HG02623 (cell line): ENCODE data around the gene TCF19.

Experiments
- ATAC-seq: cut with Tn5 transposase; IDR thresholded peaks from one replicate; pipeline ENCODE4 v1.9.1; 2021; ENCODE audit warnings: moderate library complexity; ENCODE audit not compliant: unreplicated experiment

The TCF19 gene

DNA sequence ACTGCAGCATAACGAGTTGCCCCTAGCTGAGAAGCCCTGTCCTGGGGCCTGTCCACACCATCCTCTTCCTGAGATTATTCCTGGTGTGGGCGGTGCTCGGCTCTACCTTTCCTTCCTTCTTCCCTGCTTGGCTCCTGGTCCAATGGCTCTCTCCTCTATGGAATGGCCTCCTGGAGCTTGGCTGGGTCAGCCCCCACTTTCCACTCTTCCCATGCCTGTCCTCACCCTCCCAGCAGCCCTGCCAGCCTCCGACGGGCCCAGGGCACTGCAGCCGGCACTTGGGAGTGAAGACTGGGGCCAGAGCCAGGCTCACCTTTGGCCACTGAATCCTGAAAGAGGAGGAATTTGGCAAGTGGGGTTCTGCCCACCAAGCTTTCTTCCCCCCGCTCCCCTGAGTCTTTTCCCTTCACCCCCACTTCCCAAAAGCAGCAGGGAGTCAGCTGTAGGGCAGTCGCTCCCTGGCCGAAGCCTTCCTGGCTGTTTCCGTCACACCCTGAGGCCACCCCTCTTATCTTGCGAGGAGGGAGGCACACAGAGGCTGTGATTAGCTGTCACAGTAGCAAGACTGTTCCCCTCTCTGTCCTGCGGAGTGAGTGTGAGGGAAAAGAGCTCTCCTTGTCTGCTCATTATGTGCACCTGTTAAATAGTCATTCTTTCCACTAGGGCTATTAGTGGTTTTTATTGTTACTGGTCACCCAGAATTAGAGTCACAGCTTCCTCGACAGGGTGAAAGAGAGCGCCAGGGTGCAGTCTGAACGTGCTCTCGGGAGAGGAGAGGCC is 31.8 kb upstream of the TCF19 start:
- ATAC-seq = no peak

DNA sequence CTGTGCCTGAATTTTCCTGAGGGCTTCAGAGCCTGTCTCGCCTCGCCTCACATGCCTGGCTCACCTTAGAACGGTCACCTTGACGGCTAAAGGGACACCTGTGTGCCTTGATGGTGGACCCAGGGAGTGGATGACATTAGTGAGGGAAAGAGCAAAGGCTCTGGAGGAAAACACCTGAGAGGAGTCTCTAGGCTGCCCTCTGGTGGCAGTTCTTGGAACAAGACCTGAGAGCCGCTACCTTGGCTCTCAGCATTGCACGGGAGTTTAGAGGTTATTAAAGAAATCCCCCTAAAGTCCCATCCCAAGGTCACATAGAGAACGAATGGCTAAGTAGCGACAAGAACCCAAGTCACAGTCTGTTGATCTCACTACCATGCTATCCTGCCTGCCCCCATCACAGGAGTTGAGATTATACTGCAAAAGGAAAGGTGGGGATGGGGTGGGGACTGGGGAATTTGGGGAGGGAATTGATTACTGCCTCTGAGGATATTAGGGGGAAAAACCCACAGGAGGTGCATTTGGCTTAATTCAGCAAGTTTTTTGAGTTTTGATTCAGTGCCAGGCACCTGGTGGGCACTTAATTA is 30.2 kb upstream of the TCF19 start:
- ATAC-seq = no peak

DNA sequence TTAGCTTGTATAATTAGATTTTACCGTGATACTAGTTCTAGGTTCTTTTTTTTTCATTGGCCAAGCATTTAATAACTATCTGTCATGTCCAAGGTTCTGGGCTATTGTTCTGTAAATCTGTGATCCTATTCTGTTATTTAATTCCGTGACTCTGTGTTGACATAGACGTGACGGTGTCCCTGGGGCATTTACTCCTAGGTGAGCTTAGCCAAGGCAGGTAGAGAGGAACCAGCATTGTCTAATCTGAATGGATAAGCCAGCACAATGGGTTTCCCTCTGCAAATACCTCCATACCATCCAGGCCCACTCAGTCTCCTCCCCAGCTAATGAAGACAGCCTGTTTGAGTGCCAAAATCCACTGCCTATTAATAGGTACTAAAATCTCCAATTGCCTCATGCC is 29.3 kb upstream of the TCF19 start:
- ATAC-seq = no peak

DNA sequence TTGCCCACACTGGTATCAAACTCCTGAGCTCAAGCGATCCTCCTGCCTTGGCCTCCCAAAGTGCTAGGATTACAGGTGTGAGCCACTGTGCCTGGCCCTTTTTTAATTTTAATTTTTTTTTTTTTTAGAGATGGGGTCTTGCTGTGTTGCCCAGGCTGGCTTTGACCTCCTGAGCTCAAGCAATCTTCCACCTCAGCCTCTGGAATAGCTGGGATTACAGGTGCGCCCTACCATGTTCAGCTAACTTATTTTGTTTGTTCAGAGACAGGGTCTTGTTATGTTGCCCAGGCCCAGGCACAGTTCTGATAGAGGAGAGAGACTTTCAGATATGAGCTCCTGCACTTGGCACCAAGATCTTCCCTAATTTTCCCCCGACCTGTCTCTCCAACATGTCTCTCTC is 27.6 kb upstream of the TCF19 start:
- ATAC-seq = no peak

DNA sequence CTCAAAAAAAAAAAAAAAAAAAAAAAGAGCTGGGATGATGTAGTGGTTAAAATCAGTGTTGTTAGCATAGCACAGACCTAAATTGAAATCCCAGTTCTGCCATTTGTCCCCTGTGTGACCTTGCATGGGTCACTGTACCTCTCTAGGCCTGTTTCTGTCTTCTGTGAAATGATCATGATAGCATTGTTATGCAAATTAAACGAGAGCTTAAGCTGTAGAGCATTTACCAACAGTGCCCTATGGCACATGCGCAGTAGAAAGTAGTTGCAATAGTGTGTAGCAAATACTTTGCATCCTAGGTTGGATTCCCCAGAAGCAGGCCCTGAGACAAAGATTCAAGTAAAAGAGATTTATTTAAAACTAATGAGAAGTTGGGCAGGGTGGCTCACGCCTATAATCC is 26.8 kb upstream of the TCF19 start:
- ATAC-seq = no peak

DNA sequence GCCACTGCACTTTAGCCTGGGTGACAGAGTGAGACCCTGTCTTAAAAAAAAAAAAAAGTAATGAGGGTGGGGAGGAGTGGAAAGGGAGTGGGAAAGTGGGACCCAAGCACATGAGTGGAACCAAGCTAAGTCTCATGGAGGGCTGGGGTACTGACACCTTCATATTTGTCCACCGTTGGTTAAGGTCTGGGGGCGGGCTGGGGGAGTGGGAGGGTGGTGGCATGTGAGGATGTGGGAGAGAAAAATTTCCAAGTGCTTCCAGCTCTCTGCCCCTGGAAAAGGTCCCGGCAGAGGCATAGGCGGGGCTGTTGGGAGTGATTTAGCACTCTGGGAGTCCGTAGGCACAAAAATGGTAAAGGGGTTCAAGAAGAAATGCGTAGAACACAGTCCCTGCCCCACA is 25.6 kb upstream of the TCF19 start:
- no peak for ATAC-seq

GRCh38 chr6:31135710-31136109 is 22.7 kb upstream of the TCF19 start:
- no peak for ATAC-seq

- no peak for ATAC-seq
Measured at GRCh38 chr6:31138982-31139381, 19.4 kb upstream of the TCF19 start, which contains the start of gene PSORS1C2. TSS of gene PSORS1C2 (minus strand) at chr6:31139066. CDS start at chr6:31139026, 40 bp downstream.

GRCh38 chr6:31139599-31139998 is 18.8 kb upstream of the TCF19 start:
- no peak for ATAC-seq

DNA sequence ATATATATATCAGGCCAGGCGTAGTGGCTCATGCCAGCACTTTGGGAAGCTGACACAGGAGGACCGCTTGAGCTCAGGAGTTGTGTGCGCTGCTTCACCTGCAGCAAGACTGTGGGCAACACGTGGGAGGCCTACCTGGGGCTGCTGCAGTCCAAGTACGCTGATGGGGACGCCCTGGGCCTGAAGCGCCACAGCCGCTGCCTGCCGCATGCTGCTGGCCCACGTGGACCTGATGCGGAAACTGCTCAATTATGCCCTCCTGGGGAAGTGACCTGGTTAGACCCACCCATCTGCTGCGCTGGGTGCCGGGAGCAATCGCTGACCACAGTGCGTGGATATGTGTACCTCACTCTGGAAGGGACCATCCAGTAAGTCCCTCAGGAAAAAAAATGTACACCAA is 17.7 kb upstream of the TCF19 start:
- ATAC-seq = no peak

DNA sequence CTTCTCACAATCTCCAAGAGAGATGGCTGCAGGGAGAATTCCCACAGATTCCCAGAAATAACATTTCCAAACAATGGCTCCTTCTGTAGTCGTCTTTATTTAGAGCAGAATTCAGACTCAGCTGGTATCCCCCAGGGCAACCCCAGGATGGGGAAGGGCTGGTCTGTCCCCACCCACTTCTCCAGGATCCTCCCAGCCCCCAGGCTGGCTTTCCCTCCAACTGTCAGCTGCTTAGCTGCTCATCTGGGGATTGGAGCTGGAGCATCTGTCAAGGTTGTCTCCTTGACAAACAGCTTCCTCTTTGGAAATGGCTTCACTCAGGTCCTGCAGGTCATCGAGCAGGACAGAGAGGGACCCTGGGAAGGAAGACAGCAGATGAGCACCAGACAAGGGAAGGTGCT is 16.0 kb upstream of the TCF19 start:
- no peak for ATAC-seq

GRCh38 chr6:31143148-31143547 is 15.2 kb upstream of the TCF19 start:
- no peak for ATAC-seq

- ATAC-seq = no peak
Measured at GRCh38 chr6:31144296-31144969, 14.0 kb upstream of the TCF19 start.

GRCh38 chr6:31144970-31145340 is 13.4 kb upstream of the TCF19 start:
- ATAC-seq = no peak

GRCh38 chr6:31145386-31145785 is 13.0 kb upstream of the TCF19 start:
- no peak for ATAC-seq

- no peak for ATAC-seq
Measured at GRCh38 chr6:31149827-31150447, 8.5 kb upstream of the TCF19 start.

DNA sequence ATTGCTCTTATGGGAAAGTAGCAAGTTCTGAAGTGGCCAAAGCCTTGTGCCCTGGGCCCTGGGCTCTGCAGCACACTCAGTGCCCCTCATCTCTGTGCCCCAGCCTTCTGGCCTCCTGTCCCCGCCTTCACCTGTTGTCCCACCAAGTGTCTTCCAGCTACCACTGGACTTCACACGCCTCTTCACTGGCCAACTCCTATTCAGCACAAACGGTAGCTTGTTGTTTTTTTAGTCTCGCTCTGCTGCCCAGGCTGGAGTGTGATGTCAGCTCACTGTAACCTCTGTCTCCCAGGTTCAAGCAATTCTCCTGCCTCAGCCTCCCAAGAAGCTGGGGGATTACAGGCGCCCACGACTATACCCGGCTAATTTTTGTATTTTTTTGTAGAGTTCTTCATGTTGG is 5.6 kb upstream of the TCF19 start:
- ATAC-seq = no peak

GRCh38 chr6:31154436-31154835 is 4.0 kb upstream of the TCF19 start:
- ATAC-seq = no peak

- no peak for ATAC-seq
Measured at GRCh38 chr6:31156641-31157040, 1.7 kb upstream of the TCF19 start.

GRCh38 chr6:31157513-31158139 is 763 bp upstream of the TCF19 start, which contains the start of gene CCHCR1:
TSS of gene CCHCR1 (minus strand) at chr6:31157802. CDS start at chr6:31157600, 202 bp downstream.
- ATAC-seq = no peak
